Peyer's patch (tissue), 4 donors: ENCODE data around the gene SLC16A5.

Experiments
- POLR2A ChIP-seq, 2 donors: fragments of 450-650 bp; IDR thresholded peaks; one replicate each; pipeline ENCODE4 v1.5.1; 2017; ENCODE audit warnings: antibody characterized with exemption in 2 of 2, mild to moderate bottlenecking in 2 of 2, moderate library complexity in 2 of 2
- TF ChIP-seq, protein P1 (sequence below), 6 experiments: fragments of 450-650 bp in 4 of 6; fragments of 200-600 bp in 2 of 6; sonication (generic) in 1 of 6; IDR thresholded peaks; one replicate each; pipeline ENCODE4 v1.5.1; 2017 to 2019; ENCODE audit warnings: antibody characterized with exemption in 6 of 6, mild to moderate bottlenecking in 3 of 6, moderate library complexity in 1 of 6

DNA sequence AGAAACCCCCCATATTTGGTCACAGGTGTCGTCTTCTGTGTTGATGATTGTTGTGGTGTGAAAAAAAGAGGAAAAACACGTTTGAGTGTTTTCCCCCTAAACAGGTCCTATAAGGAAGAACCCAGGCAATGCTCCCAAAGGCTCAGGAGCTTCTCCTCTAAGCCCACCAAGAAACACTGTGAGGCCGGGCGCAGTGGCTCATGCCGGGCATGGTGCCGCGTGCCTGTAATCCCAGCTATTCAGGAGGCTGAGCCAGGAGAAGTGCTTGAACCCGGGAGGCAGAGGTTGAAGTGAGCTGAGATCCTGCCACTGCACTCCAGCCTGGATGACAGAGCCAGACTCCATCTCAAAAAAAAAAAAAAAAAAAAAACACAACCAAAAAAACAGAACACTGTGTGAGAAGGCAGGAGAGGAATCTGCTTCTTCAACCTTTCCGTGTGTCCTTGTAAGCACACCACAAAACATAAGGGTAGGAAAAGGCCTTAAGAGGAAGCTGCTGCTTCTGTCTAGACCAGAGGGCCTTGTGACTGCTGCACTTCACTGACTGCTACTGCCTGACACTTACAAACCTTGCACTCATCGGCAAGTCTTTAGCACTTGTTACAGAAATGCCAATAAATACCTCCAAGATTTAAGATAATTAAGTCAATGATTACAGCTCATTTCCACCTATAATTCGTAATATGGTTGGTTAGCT, 57.2 kb downstream of the SLC16A5 start:
- TF ChIP-seq, protein P1, sequence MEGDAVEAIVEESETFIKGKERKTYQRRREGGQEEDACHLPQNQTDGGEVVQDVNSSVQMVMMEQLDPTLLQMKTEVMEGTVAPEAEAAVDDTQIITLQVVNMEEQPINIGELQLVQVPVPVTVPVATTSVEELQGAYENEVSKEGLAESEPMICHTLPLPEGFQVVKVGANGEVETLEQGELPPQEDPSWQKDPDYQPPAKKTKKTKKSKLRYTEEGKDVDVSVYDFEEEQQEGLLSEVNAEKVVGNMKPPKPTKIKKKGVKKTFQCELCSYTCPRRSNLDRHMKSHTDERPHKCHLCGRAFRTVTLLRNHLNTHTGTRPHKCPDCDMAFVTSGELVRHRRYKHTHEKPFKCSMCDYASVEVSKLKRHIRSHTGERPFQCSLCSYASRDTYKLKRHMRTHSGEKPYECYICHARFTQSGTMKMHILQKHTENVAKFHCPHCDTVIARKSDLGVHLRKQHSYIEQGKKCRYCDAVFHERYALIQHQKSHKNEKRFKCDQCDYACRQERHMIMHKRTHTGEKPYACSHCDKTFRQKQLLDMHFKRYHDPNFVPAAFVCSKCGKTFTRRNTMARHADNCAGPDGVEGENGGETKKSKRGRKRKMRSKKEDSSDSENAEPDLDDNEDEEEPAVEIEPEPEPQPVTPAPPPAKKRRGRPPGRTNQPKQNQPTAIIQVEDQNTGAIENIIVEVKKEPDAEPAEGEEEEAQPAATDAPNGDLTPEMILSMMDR (IDR thresholded peaks at IDR 0.05), result no peak
- no peak for TF ChIP-seq POLR2A (IDR thresholded peaks at IDR 0.05)
